H1 (cell line): ENCODE results near the gene IL5. TPM values are rescaled to one million over a fixed set of nuclear protein-coding genes. Genes with fewer than 3 reads are reported as not detected.

ENCODE experiments used
- CTCF ChIA-PET: fragments of 300-600 bp; sonication (Branson Sonifier 250); formaldehyde crosslinking; loops from one replicate; lab custom pipeline; 2021; ENCODE audit not compliant: partially characterized antibody; lab: Charles Lee
- POLR2A ChIA-PET: fragments of 300-600 bp; sonication (Branson Sonifier 250); formaldehyde crosslinking; loops from one replicate; lab custom pipeline; 2021; ENCODE audit warnings: inconsistent platforms; ENCODE audit not compliant: partially characterized antibody; lab: Charles Lee
- DNase-seq, 2 experiments: peaks; one replicate each; pipeline versions ENCODE4 v3.0.0 to v3.0.0-alpha.2; 2010 to 2022; ENCODE audit warnings: low spot score in 2 of 2, low read depth in 1 of 2, mixed read lengths in 1 of 2
- FAIRE-seq: peaks from 2 replicates; lab custom pipeline; 2011; peaks lifted over from hg19 to GRCh38; lab: Jason Lieb, UNC
- H2AFZ ChIP-seq: 2 replicates; pipeline ENCODE4 v1.8.1; 2012; ENCODE audit warnings: low read length, inconsistent platforms
- H2AK5ac ChIP-seq: 2 replicates; pipeline ENCODE4 v1.6.1; 2013; ENCODE audit warnings: low read depth, low read length
- H2BK120ac ChIP-seq: replicated peaks from 2 replicates; pipeline ENCODE3; 2013; ENCODE audit warnings: low read depth, low read length, inconsistent platforms
- H2BK12ac ChIP-seq: 2 replicates; pipeline ENCODE4 v1.6.1; 2013; ENCODE audit warnings: low read depth, low read length
- H2BK15ac ChIP-seq: 2 replicates; pipeline ENCODE4 v1.6.1; 2013; ENCODE audit warnings: low read length
- H2BK20ac ChIP-seq: 2 replicates; pipeline ENCODE4 v1.6.1; 2013; ENCODE audit warnings: low read length
- H2BK5ac ChIP-seq: 2 replicates; pipeline ENCODE4 v1.6.1; 2013; ENCODE audit warnings: low read depth, low read length
- H3K14ac ChIP-seq: 2 replicates; pipeline ENCODE4 v1.6.1; 2013; ENCODE audit warnings: inconsistent platforms; ENCODE audit not compliant: insufficient read length
- H3K18ac ChIP-seq: 2 replicates; pipeline ENCODE4 v1.6.1; 2013; ENCODE audit warnings: low read length; ENCODE audit errors: extremely low read depth
- H3K23ac ChIP-seq: 2 replicates; pipeline ENCODE4 v1.6.1; 2013; ENCODE audit warnings: inconsistent platforms; ENCODE audit not compliant: insufficient read length
- H3K23me2 ChIP-seq: 2 replicates; pipeline ENCODE4 v1.6.1; 2013; ENCODE audit warnings: low read depth, low read length
- H3K27ac ChIP-seq: 2 replicates; pipeline ENCODE4 v1.6.1; 2011; ENCODE audit warnings: low read depth, low read length, inconsistent platforms
- H3K27me3 ChIP-seq, 4 experiments: replicated peaks in 1 of 4; 1 replicate in 1 of 4; 2 replicates in 3 of 4; pipeline versions ENCODE4 v1.6.1 to v1.8.1; 2011 to 2013; ENCODE audit warnings: low read length in 3 of 4, mild to moderate bottlenecking in 3 of 4, inconsistent platforms in 2 of 4, mixed read lengths in 2 of 4, moderate library complexity in 1 of 4; ENCODE audit not compliant: control insufficient read depth in 3 of 4, insufficient read depth in 3 of 4; ENCODE audit errors: extremely low read depth in 1 of 4
- H3K36me3 ChIP-seq, 4 experiments: 2 replicates each; pipeline versions ENCODE4 v1.6.1 to v1.8.1; 2011 to 2013; ENCODE audit warnings: mild to moderate bottlenecking in 4 of 4, low read length in 3 of 4, moderate library complexity in 2 of 4, control low read depth in 1 of 4, inconsistent platforms in 1 of 4; ENCODE audit not compliant: insufficient read depth in 4 of 4, control insufficient read depth in 2 of 4
- H3K4ac ChIP-seq: replicated peaks from 2 replicates; pipeline ENCODE3; 2013; ENCODE audit warnings: low read length, low read depth, mixed read lengths, inconsistent platforms; ENCODE audit not compliant: insufficient read length
- H3K4me1 ChIP-seq, 4 experiments: replicated peaks in 1 of 4; 1 replicate in 1 of 4; 2 replicates in 3 of 4; pipeline versions ENCODE4 v1.6.1 to v1.8.1; 2011 to 2013; ENCODE audit warnings: low read length in 3 of 4, inconsistent platforms in 2 of 4, mixed read lengths in 1 of 4; ENCODE audit not compliant: insufficient read depth in 4 of 4, control insufficient read depth in 3 of 4
- H3K4me2 ChIP-seq, 2 experiments: 2 replicates each; pipeline versions ENCODE4 v1.6.1 to v1.8.1; 2011 to 2013; ENCODE audit warnings: low read depth in 2 of 2, low read length in 2 of 2, control low read depth in 1 of 2, inconsistent platforms in 1 of 2, mild to moderate bottlenecking in 1 of 2; ENCODE audit not compliant: insufficient read depth in 1 of 2
- H3K4me3 ChIP-seq, 4 experiments: fragments of 200-600, 300-600 bp in 1 of 4; sonication (generic), shearing (Covaris generic), sonication (Bioruptor Twin) in 1 of 4; 2 replicates each; pipeline versions ENCODE4 v1.5.1 to v1.8.1; 2011 to 2016; ENCODE audit warnings: low read length in 4 of 4, low read depth in 3 of 4, control low read depth in 2 of 4, inconsistent platforms in 2 of 4, mild to moderate bottlenecking in 2 of 4, mixed read lengths in 1 of 4, moderate library complexity in 1 of 4; ENCODE audit not compliant: insufficient read depth in 2 of 4; ENCODE audit errors: extremely low read depth in 1 of 4
- H3K56ac ChIP-seq: replicated peaks from 2 replicates; pipeline ENCODE3; 2013; ENCODE audit warnings: low read depth, mild to moderate bottlenecking, mixed read lengths, low read length, inconsistent platforms; ENCODE audit not compliant: insufficient read length
- H3K79me1 ChIP-seq: 2 replicates; pipeline ENCODE4 v1.6.1; 2013; ENCODE audit warnings: low read depth, low read length, control low read depth
- H3K79me2 ChIP-seq, 2 experiments: 2 replicates each; pipeline versions ENCODE4 v1.6.1 to v1.8.1; 2012 to 2013; ENCODE audit warnings: low read length in 2 of 2, mild to moderate bottlenecking in 2 of 2, inconsistent platforms in 1 of 2; ENCODE audit not compliant: insufficient read depth in 2 of 2, control insufficient read depth in 1 of 2
- H3K9ac ChIP-seq, 4 experiments: replicated peaks in 1 of 4; 1 replicate in 1 of 4; 2 replicates in 3 of 4; pipeline versions ENCODE4 v1.6.1 to v1.8.1; 2011 to 2013; ENCODE audit warnings: low read depth in 3 of 4, low read length in 3 of 4, control low read depth in 2 of 4, mild to moderate bottlenecking in 2 of 4, moderate library complexity in 2 of 4, inconsistent platforms in 1 of 4; ENCODE audit errors: extremely low read depth in 1 of 4
- H3K9me3 ChIP-seq, 2 experiments: 2 replicates each; pipeline versions ENCODE4 v1.6.1 to v1.8.1; 2012 to 2013; ENCODE audit warnings: mild to moderate bottlenecking in 2 of 2, moderate library complexity in 2 of 2, control low read depth in 1 of 2, inconsistent platforms in 1 of 2, low read depth in 1 of 2, low read length in 1 of 2, mixed read lengths in 1 of 2; ENCODE audit not compliant: insufficient read depth in 2 of 2
- H4K20me1 ChIP-seq, 2 experiments: replicated peaks in 1 of 2; 2 replicates each; pipeline versions ENCODE3 to v1.8.1; 2011 to 2013; ENCODE audit warnings: inconsistent platforms in 2 of 2, low read length in 2 of 2, mild to moderate bottlenecking in 1 of 2; ENCODE audit not compliant: insufficient read depth in 2 of 2, control insufficient read depth in 1 of 2
- H4K5ac ChIP-seq: 2 replicates; pipeline ENCODE4 v1.6.1; 2013; ENCODE audit warnings: low read length, low read depth, mixed read lengths, inconsistent platforms; ENCODE audit not compliant: insufficient read length
- H4K8ac ChIP-seq: 2 replicates; pipeline ENCODE4 v1.8.0; 2013; ENCODE audit warnings: mild to moderate bottlenecking, moderate library complexity, low read length, inconsistent platforms; ENCODE audit not compliant: insufficient read depth; ENCODE audit errors: extremely low read depth
- H4K91ac ChIP-seq: replicated peaks from 2 replicates; pipeline ENCODE3; 2013; ENCODE audit warnings: low read length, mixed read lengths, inconsistent platforms; ENCODE audit not compliant: insufficient read length
- ASH2L ChIP-seq: fragments of 200-600, 300-600 bp; sonication (generic); IDR thresholded peaks from one replicate; pipeline ENCODE4 v1.7.1; 2017; ENCODE audit warnings: low read length
- EZH2 ChIP-seq: fragments of 200-600 bp; sonication (generic); IDR thresholded peaks from 2 replicates; pipeline ENCODE4 v1.7.1; 2012; ENCODE audit warnings: low read depth, mild to moderate bottlenecking, moderate library complexity, low read length, inconsistent platforms; ENCODE audit not compliant: severe bottlenecking
- KDM1A ChIP-seq: fragments of 200-600, 300-600 bp; sonication (generic); IDR thresholded peaks from 2 replicates; pipeline ENCODE4 v1.7.1; 2016; ENCODE audit warnings: mild to moderate bottlenecking, low read length, borderline replicate concordance
- POLR2A ChIP-seq, 2 experiments: IDR thresholded peaks; 1 replicate in 1 of 2; 2 replicates in 1 of 2; pipeline ENCODE4 v1.6.1; 2011; ENCODE audit warnings: low read depth in 2 of 2, low read length in 2 of 2, mild to moderate bottlenecking in 2 of 2; ENCODE audit errors: control extremely low read depth in 1 of 2
- SUZ12 ChIP-seq: fragments of 200-600 bp; sonication (generic); IDR thresholded peaks from 2 replicates; pipeline ENCODE4 v1.6.1; 2012; ENCODE audit warnings: mild to moderate bottlenecking, inconsistent platforms, low read length, moderate library complexity, mixed read lengths
- TEAD4 ChIP-seq: IDR thresholded peaks from 2 replicates; pipeline ENCODE4 v1.6.1; 2012; ENCODE audit warnings: low read depth, low read length, inconsistent platforms, mixed read lengths
- WGBS, 2 experiments: shearing (Covaris generic) in 1 of 2; methylation state at CpG; one replicate each; pipeline versions ENCODE4 v1.1.6 to v1.1.7; 2013 to 2015; ENCODE audit warnings: low lambda C conversion rate in 2 of 2, mixed read lengths in 2 of 2, inconsistent platforms in 1 of 2, low coverage in 1 of 2, missing lambda C conversion rate in 1 of 2; ENCODE audit not compliant: insufficient replicate concordance in 2 of 2, insufficient coverage in 1 of 2, insufficient read length in 1 of 2; ENCODE audit errors: extremely low coverage in 1 of 2, missing lambda C conversion rate in 1 of 2; 5-methylcytosine and 5-hydroxymethylcytosine counted together
- polyA plus RNA-seq, 7 experiments: library from polyadenylated mRNA; depleted of rRNA in 3 of 7; stranded (reverse) in 5 of 7; unstranded in 2 of 7; fragments of >200 nt in 5 of 7; fragments of 200-250 nt in 2 of 7; gene quantifications; 1 replicate in 5 of 7; 2 replicates in 1 of 7; 4 replicates in 1 of 7; pipeline versions ENCODE4 v1.2.1 to v1.2.3, GENCODE V29; 2011 to 2013; ENCODE audit warnings: missing spikeins in 2 of 7, mixed read lengths in 2 of 7
- total RNA-seq: library from RNA; stranded (reverse); fragmentation: NEBNext Ultra II Directional; extraction: Animal tissue kit (Norgen Biotek cat#: 25700); gene quantifications from 2 replicates; pipeline ENCODE4 v1.2.1, GENCODE V29; 2021
- TF ChIP-seq, protein P1 (sequence below): IDR thresholded peaks from 2 replicates; pipeline ENCODE4 v1.6.1; 2012; ENCODE audit warnings: inconsistent platforms

Gene IL5
- total and polyA plus RNA-seq, 2 of the 8 experiments (the other 6 are each of a cell fraction or from before 2014, with no cell fraction given) = not detected

GRCh38 chr5:132496191-132496630 lies 47.1 kb downstream of the IL5 start:
- no peak overlapping the region for H2AK5ac ChIP-seq
- H3K23ac ChIP-seq = no peak overlapping the region
- peak overlapping the region; percentile 24 for H4K5ac ChIP-seq
- no peak overlapping the region for H3K14ac ChIP-seq
- H2BK20ac ChIP-seq = 0 out of 2 replicates have a peak overlapping the region, but pooled peaks have one; percentile 80
- no peak overlapping the region for H2BK15ac ChIP-seq
- TF ChIP-seq EZH2 (no peak), KDM1A (peak; percentile 85), TEAD4 (peak; percentile 48; the same call in 1 of the 2 replicates), ASH2L (peak; percentile 17), POLR2A (IDR thresholded peaks at IDR 0.05; ENCODE audit: control extremely low read depth in 1 of 2, low read depth in 2 of 2, low read length in 2 of 2) (peak in 1 of 2 experiments; percentile 6; a peak in 1 of 3 replicates), SUZ12 (0 out of 2 replicates have a peak, but pooled peaks have one; percentile 9)
- TF ChIP-seq, protein P1, sequence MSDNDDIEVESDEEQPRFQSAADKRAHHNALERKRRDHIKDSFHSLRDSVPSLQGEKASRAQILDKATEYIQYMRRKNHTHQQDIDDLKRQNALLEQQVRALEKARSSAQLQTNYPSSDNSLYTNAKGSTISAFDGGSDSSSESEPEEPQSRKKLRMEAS = no peak
- CTCF ChIA-PET = interaction anchor here (0.7 to 19.9 kb wide), 15 partner anchors 10 to 108 kb away, joined by 3 to 353 read pairs (median 10); no protein-coding TSS in a partner anchor
- H4K8ac ChIP-seq = no peak overlapping the region
- no peaks in the 10 kb centered on the region for H3K9me3 ChIP-seq
- peak overlapping the region; percentile 85; the same call in 1 of the 2 replicates for H2BK5ac ChIP-seq
- peak overlapping the region; percentile 65 to 87 for H3K4me2 ChIP-seq
- DNase-seq (peak; percentile 88 to 89), FAIRE-seq (no peak)
- H3K36me3 ChIP-seq = no peaks in the 10 kb centered on the region
- no peak overlapping the region for H3K4ac ChIP-seq
- H3K27me3 ChIP-seq = peaks cover 0 to 6% (median 0%) of the 10 kb centered on the region in 4 experiments; a peak in 3 of 7 replicates
- H2BK12ac ChIP-seq = peak overlapping the region; percentile 71; the same call in 1 of the 2 replicates
- H3K79me2 ChIP-seq = no peaks in the 10 kb centered on the region
- H3K23me2 ChIP-seq = peaks cover 16% of the 10 kb centered on the region; the same call in 1 of the 2 replicates
- POLR2A ChIA-PET = interaction anchor here (0.7 to 3.2 kb wide), 12 partner anchors 12 to 258 kb away, joined by 3 to 13 read pairs (median 4); partner anchors contain the start of gene RAD50
- no peak overlapping the region for H3K27ac ChIP-seq
- H3K4me1 ChIP-seq = peaks cover 7 to 19% (median 12%) of the 10 kb centered on the region in 4 experiments
- H3K56ac ChIP-seq = no peak overlapping the region
- H3K9ac ChIP-seq = peak overlapping the region in 2 of 4 experiments; percentile 34 to 40; a peak in 3 of 7 replicates
- H3K79me1 ChIP-seq = no peaks in the 10 kb centered on the region
- H3K18ac ChIP-seq = peak overlapping the region; percentile 98
- H2AFZ ChIP-seq = 0 out of 2 replicates have a peak overlapping the region, but pooled peaks have one; percentile 30
- H2BK120ac ChIP-seq = no peak overlapping the region
- peak overlapping the region; percentile 37 for H4K91ac ChIP-seq
- no peaks in the 10 kb centered on the region for H4K20me1 ChIP-seq
- H3K4me3 ChIP-seq = peak overlapping the region; percentile 51 to 88 (median 84)
- 4% methylated on average over 5 of the region's 18 CpGs; no CpG with 5 or more reads in 1 of the 2 experiments for WGBS, 2 experiments
